Measurements from ENCODE around the gene ACOX1.
"Not testable (repeated sequence)": the region's sequence is repeated elsewhere in the genome, so short reads cannot be mapped to it uniquely, and the experiment has no call there.

ACOX1 gene

DNA sequence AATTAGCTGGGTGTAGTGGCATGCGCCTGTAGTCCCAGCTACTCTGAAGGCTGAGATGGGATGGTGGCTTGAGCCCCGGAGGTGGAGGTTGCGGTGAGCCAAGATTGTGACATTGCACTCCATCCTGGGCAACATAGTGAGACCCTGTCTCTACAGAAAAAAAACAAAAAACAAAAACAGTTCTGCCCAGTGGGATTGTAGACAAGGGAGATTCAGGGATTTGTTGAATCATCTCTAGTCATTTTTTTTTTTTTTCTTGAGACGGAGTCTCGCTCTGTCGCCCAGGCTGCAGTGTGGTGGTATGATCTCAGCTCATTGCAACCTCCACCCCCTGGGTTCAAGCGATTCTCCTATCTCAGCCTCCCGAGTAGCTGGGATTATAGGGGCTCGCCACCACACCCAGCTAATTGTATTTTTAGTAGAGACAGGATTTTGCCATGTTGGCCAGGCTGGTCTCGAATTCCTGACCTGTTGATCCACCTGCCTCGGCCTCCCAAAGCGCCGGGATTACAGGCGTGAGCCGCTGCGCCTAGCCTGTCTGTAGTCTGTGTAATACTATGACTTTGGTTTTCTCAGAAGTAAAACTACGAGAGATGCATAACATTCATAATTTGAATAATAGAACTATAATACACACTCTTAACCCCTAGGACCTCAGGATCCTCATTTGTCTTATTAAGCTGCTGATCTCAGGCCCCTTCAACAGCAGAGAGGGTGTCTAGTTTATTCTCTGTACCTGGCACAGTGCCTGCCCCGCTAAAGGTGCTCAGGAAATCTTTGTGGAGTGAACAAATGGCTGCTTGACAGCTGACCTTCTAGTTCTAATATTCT lies 1.4 kb upstream of the ACOX1 start:
- DNase-seq, result no peak

DNA sequence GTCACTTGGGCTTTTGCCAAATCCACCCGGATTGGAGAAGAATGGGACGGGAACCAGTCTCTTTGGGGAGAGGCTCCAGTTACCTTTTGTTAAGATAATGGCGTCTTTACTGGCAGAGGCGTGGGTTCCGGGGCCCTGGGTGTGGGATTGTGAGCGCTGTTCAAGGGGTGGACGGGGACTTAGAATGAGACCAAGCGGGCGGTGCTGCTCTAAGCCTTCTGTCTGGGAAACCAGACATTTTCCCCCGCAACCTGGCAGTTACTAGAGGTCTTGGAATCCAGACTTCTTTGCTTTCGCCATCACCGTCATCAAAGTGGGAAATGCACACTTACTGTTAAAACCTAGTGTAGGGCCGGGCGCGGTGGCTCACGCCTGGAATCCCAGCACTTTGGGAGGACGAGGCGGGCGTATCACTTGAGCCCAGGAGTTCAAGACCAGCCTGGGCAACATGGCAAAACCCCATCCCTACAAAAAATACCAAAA lies 780 bp upstream of the ACOX1 start:
- DNase-seq, result no peak

DNA sequence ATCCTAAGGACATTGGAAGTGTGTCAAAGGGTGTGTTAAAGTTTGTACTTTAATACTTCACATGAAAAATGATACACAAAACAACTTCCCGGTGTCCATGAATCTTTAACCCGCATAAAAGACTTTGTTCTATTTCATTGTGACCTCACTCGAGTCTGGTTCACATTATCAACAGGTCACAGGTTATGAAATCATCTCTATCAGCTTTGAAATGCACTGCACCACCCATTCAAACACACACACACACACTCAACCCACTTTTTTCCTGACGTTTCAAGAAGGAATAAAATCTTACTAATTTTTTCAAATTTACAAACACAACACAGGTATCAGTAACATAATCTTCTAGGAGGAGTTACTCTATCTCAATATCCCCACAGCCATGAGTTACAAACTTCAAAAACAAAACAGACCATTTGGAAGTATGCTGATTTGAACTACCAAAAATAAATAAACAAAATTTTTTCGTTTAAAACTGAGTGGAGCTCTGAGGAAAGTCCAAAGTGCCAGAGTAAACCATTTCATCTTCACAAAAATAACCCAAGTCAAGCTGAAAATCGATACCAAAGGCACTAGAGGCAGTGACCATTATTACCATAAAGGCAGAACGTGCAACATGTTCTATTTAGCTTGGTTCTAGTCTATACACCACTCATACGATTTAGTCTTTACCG lies 2.7 kb downstream of the ACOX1 start:
- DNase-seq, result no peak

DNA sequence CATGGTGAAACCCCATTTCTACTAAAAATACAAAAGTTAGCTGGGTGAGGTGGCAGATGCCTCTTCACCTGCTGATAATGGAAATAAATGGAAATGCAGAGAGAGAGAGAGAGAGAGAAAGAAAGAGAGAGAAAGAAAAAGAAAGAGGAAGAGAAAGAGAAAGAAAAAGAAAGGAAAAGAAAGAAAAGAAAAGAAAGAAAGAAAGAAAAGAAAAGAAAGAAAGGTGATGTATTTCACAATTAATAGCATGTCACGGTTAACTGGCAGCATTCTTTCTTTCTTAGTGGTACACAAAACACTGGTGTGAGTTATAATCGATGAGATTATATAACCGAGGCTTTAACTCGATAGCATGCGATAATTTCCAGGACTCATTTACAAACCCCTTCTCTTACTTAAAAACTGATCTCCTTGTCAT lies 3.2 kb downstream of the ACOX1 start:
- no peak for DNase-seq

DNA sequence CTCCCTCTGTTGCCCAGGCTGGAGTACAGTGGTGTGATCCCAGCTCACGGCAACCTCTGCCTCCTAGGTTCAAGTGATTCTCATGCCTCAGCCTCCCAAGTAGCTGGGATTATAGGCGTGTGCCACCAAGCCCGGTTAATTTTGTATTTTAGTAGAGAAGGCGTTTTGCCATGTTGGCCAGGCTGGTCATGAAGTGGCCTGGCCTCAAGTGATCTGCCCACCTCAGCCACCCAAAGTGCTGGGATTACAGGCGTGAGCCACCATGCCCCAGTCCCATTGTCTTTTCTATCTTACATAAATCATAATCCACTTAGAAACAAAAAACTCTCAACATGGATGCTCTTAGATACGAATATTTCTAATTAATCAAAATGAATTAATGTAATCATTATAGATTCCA lies 3.8 kb downstream of the ACOX1 start:
- DNase-seq, result not testable (repeated sequence)

GRCh38 chr17:75970626-75971025 lies 8.3 kb downstream of the ACOX1 start:
- DNase-seq, result no peak

DNA sequence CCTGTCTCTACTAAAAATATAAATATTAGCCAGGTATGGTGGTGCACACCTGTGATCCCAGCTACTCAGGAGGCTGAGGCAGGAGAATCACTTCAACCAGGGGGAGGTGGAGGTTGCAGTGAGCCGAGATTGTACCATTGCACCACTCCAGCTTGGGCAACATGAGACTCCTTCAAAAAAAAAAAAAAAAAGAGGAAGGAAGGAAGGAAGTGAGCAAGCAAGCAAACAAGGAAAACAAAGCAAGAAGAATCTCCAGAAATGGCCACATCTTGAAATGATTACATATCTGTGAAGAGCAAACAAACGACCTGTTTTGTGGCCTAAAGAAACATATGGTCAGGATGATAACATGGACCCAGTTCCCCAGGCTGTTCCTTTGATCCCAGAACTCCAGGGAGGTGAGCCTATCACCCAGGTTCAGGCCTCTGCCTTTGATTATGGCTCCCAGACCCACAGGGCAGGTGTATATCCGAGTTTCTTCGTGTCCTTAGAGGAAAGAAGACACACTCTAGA lies 8.9 kb downstream of the ACOX1 start:
- no peak for DNase-seq

GRCh38 chr17:75969044-75969443 lies 9.9 kb downstream of the ACOX1 start:
- DNase-seq, result not testable (repeated sequence)

GRCh38 chr17:75965468-75965867 lies 13.5 kb downstream of the ACOX1 start:
- DNase-seq, result no peak

GRCh38 chr17:75959839-75960511 lies 19.0 kb downstream of the ACOX1 start:
- no peak for DNase-seq

DNA sequence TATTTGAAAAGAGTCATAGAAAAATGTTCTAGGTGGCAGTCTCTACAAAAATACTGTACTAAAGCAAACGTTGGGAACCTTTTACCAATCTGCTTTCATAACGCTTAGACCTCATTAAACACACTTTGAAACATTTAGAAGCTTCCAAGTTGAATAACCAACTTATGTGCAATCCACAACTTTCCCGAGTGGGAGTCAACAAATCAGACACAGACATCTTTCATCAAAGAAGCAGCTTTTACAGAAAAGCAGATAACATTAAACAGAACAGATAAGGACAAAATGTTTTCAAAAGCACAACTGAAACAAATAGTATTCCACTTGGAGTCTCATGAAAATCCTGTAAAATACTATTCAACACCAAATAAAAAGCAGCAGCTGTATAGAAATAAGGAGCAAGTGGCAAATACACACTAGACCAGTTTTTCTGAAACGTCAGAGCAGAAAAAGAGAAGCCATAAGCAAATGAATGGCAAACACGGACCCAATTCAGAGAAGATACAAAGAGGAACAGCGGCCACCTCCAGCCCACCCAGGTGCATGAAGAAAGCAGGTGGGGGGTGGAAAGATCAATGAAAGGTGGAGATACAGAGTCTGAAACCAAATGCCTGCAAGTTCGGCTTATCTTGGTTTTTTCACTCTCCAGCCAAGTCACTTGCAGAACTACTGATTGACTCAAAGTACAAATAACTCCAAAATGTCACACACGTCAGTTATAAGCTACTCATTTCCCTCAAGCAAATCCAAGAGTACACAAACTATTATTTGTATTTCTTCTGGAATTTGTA lies 19.7 kb downstream of the ACOX1 start:
- no peak for DNase-seq

GRCh38 chr17:75950855-75951554 lies 28.0 kb downstream of the ACOX1 start:
- no peak for DNase-seq

- no peak for DNase-seq
Measured at GRCh38 chr17:75950421-75950820, 28.5 kb downstream of the ACOX1 start.

DNA sequence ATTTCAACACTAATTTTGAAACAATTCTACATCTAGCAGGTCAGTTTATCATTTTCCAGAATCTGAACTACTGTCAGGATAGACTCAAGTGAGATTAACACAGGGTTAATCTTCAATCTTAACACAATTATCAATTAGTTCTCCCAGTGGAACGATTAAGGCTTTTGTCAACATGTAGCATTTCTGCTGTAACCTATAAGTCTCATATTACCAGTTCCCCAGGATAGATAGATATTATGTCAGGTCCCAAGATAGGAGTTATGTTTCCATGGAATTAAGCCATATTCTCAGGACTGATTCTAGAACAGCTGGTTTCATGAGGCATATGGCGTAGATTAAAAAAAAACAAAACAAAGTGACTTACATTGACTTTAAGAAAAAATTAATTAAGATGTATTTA lies 33.8 kb downstream of the ACOX1 start:
- peak; percentile 96 for DNase-seq

GRCh38 chr17:75943491-75943890 lies 35.5 kb downstream of the ACOX1 start:
- no peak for DNase-seq

DNA sequence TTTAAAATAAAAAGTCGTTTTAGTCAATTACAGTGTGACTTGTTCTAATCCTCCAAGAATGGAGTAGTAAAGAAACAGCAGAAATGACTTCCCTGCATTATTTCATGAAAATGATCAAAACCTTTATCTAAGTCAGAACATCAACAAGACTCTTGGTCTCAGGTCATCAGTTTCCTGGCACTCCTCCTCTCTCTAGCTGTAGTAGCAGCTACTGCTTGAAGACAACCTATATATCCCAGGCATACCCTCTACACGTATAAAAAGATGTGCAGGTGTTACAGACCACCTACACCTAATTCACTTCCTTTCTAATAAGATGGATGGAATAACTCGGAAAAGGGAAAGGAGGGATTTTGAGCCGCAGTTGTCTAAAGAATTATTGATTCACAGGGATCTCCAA lies 36.5 kb downstream of the ACOX1 start:
- no peak for DNase-seq

- DNase-seq, result no peak
Measured at GRCh38 chr17:75941442-75941819, 37.5 kb downstream of the ACOX1 start.

DNA sequence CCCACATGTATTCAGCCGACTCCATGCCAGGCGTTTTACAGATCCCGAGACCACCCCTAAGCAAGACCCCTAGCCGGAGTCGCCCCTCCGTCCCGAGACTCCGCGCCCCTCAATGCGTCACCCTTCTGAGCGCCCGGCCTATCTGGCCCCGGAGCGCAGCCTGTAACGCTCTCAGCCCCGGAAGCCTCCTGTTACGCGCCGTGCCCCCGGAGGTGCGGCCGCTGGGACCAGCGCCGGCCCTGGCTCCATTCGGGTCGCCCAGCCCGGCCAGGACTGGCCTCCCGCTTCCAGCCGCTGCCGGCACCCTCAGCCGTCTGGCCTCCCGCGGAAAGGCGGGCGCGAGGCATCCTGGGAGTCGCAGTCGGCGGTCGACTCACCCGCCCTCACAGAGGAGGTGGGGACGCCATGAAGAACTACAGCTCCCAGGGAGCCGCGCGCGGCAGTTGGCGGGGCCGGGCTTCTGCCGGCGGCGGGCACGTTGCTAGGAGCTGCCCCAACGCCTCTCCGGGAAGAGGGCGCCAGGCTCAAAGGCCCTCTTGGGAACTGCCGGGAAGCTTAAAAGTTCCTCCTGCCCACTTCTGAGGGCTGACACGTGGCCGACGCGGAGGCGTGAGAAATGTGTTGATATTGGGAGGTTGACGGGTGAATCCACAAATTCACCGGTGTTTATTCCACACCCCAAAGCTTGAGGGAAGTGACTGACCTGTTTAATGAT lies 38.1 kb downstream of the ACOX1 start, which contains the start of gene FBF1:
FBF1 (minus strand) TSS at position 316 of the 715 bp plus-strand sequence. CDS start 2,893 bp downstream, outside the sequence.
- peak; percentile 96 for DNase-seq

GRCh38 chr17:75937652-75938051 lies 41.3 kb downstream of the ACOX1 start:
- DNase-seq, result no peak

DNA sequence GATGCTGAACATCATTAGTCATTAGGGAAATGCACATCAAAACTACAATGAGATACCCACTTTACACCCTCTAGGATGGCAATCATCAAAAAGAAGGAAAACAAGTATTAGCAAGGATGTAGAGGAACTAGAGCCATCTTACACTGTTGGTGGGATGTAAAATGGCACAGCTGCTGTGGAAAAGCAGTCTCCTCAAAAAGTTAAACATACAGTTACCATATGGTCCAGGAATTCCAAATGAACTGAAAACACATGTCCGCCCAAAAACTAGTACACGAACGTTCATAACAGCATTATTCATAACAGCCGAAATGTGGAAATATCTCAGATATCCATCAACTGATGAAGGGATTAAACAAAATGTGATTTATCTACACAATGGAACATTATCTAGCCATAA lies 45.2 kb downstream of the ACOX1 start:
- no peak for DNase-seq

DNA sequence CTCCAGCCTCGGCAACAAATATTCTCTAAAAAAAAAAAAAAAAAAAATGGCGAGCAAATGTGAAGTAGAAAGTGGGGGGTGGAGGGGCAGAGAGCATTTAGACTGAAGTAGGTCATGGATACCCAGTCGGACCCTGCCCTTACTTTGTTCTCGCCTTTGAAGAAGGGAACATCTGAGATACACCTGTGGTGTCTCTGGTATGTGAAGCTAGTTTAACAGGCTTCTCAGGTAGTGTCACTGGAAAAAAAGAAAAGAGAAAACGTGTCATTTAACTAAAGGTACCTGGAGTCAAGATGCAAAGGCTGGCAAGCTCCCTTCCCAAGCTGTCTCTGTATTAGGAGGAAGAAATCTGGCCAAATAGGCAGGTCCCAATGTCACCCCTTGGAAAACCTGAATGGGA lies 46.1 kb downstream of the ACOX1 start:
- no peak for DNase-seq

Measured in NCI-H2171 treated with DMSO at 0.1 percent for 48 hours (cell line).